Endothelial cell of umbilical vein (primary cell): ENCODE measurements around the gene ENKD1. TPM values are rescaled to one million over a fixed set of nuclear protein-coding genes. Genes with fewer than 3 reads are reported as not detected.

Experiments used
- BruUV-seq: library from RNA; stranded (reverse); fragments of 400-500 nt; replicated peaks from 2 replicates; lab custom pipeline; 2021; lab: Mats Ljungman, UMichigan
- CTCF ChIA-PET: fragments of 300-600, 350-600 bp; sonication (Branson Sonifier 250); formaldehyde crosslinking; loops from one replicate; lab custom pipeline; 2021; ENCODE audit warnings: antibody characterized with exemption, inconsistent platforms; lab: Charles Lee
- POLR2A ChIA-PET: fragments of 300-600, 350-600 bp; sonication (Branson Sonifier 250); formaldehyde crosslinking; loops from one replicate; lab custom pipeline; 2021; ENCODE audit warnings: antibody characterized with exemption, inconsistent platforms; lab: Charles Lee
- DNase-seq: peaks from one replicate; pipeline ENCODE4 v3.0.0-alpha.2; 2011; ENCODE audit warnings: low read depth, low spot score
- FAIRE-seq: peaks from 2 replicates; lab custom pipeline; 2011; peaks lifted over from hg19 to GRCh38; lab: Jason Lieb, UNC
- H2AFZ ChIP-seq: 2 replicates; pipeline ENCODE4 v1.6.0; 2012; ENCODE audit warnings: low read depth, low read length, control low read depth, inconsistent platforms
- H3K27ac ChIP-seq: 2 replicates; pipeline ENCODE4 v1.5.1; 2011; ENCODE audit warnings: low read depth, mild to moderate bottlenecking, control low read depth, low read length, moderate library complexity; ENCODE audit not compliant: insufficient read depth
- H3K27me3 ChIP-seq, 2 experiments: 2 replicates each; pipeline versions ENCODE4 v1.6.0 to v1.6.1; 2011; ENCODE audit warnings: low read length in 2 of 2, mixed read lengths in 1 of 2; ENCODE audit not compliant: control insufficient read depth in 2 of 2, insufficient read depth in 2 of 2
- H3K36me3 ChIP-seq, 2 experiments: 2 replicates in 1 of 2; 3 replicates in 1 of 2; pipeline ENCODE4 v1.5.1; 2011; ENCODE audit warnings: low read length in 2 of 2, mild to moderate bottlenecking in 1 of 2, moderate library complexity in 1 of 2; ENCODE audit not compliant: control insufficient read depth in 2 of 2, insufficient read depth in 2 of 2; ENCODE audit errors: extremely low read depth in 1 of 2
- H3K4me1 ChIP-seq: 3 replicates; pipeline ENCODE4 v1.5.1; 2011; ENCODE audit warnings: mild to moderate bottlenecking, low read length; ENCODE audit not compliant: control insufficient read depth, insufficient read depth; ENCODE audit errors: extremely low read depth
- H3K4me2 ChIP-seq: 2 replicates; pipeline ENCODE4 v1.6.1; 2011; ENCODE audit warnings: low read length, control low read depth, mixed read lengths; ENCODE audit not compliant: insufficient read depth
- H3K4me3 ChIP-seq, 3 experiments: fragments of 200-600 bp in 1 of 3; sonication (generic), shearing (Covaris generic) in 1 of 3; replicated peaks in 1 of 3; 2 replicates each; pipeline ENCODE4 v1.5.1; 2011 to 2016; ENCODE audit warnings: control low read depth in 3 of 3, low read length in 3 of 3, mild to moderate bottlenecking in 2 of 3, inconsistent platforms in 1 of 3, low read depth in 1 of 3, moderate library complexity in 1 of 3; ENCODE audit not compliant: insufficient read depth in 1 of 3
- H3K79me2 ChIP-seq: 2 replicates; pipeline ENCODE4 v1.6.0; 2012; ENCODE audit warnings: low read length, inconsistent platforms; ENCODE audit not compliant: control insufficient read depth, insufficient read depth
- H3K9ac ChIP-seq: replicated peaks from 2 replicates; pipeline ENCODE3; 2011; ENCODE audit warnings: low read length, control low read depth; ENCODE audit not compliant: insufficient read depth; ENCODE audit errors: extremely low read depth
- H3K9me1 ChIP-seq: replicated peaks from 3 replicates; pipeline ENCODE4 v1.6.0; 2011; ENCODE audit warnings: mild to moderate bottlenecking, low read length; ENCODE audit not compliant: control insufficient read depth, insufficient read depth; ENCODE audit errors: extremely low read depth
- H3K9me3 ChIP-seq: replicated peaks from 2 replicates; pipeline ENCODE4 v1.5.1; 2012; ENCODE audit warnings: low read length, inconsistent platforms; ENCODE audit not compliant: control insufficient read depth, insufficient read depth
- H4K20me1 ChIP-seq: replicated peaks from 2 replicates; pipeline ENCODE3; 2011; ENCODE audit warnings: mild to moderate bottlenecking, low read length; ENCODE audit not compliant: control insufficient read depth, insufficient read depth; ENCODE audit errors: extremely low read depth
- EZH2 ChIP-seq: IDR thresholded peaks from 2 replicates; pipeline ENCODE4 v1.6.1; 2012; ENCODE audit warnings: borderline replicate concordance, low read depth, mild to moderate bottlenecking, moderate library complexity, low read length, inconsistent platforms; ENCODE audit not compliant: severe bottlenecking
- FOS ChIP-seq: IDR thresholded peaks from 2 replicates; pipeline ENCODE4 v1.6.1; 2011; ENCODE audit warnings: mild to moderate bottlenecking, low read length, moderate library complexity, borderline replicate concordance; ENCODE audit not compliant: insufficient read depth
- GATA2 ChIP-seq: IDR thresholded peaks from 2 replicates; pipeline ENCODE4 v1.7.0; 2011; ENCODE audit warnings: low read depth, mild to moderate bottlenecking, moderate library complexity, mixed read lengths, low read length; ENCODE audit not compliant: insufficient read length, insufficient read depth
- JUN ChIP-seq: IDR thresholded peaks from 2 replicates; pipeline ENCODE4 v1.6.1; 2011; ENCODE audit warnings: borderline replicate concordance, low read depth; ENCODE audit not compliant: insufficient read length, insufficient read depth
- POLR2AphosphoS5 ChIP-seq: IDR thresholded peaks from 2 replicates; pipeline ENCODE4 v1.6.1; 2012; ENCODE audit warnings: low read depth, mild to moderate bottlenecking, control low read depth, low read length, moderate library complexity; ENCODE audit not compliant: insufficient read depth
- dilution Hi-C: fragments of 300-500 bp; cut with MboI; formaldehyde crosslinking; loops from one replicate; pipeline ENCODE4 v1.15.0; 2019; ENCODE audit warnings: low sequenced_read_pairs; ENCODE audit not compliant: extremely low pct_ligation_motif_present
- intact Hi-C: fragments of 100-400 bp; cut with micrococcal nuclease; formaldehyde crosslinking; loops from one replicate; pipeline ENCODE4 v1.10.0; 2022
- polyA plus RNA-seq, 4 experiments: library from polyadenylated mRNA; depleted of rRNA in 3 of 4; stranded (reverse) in 3 of 4; unstranded in 1 of 4; fragments of >200 nt; gene quantifications; 2 replicates each; pipeline versions ENCODE4 v1.2.1 to v1.2.3, GENCODE V29; 2011 to 2012; ENCODE audit warnings: missing spikeins in 1 of 4
- total RNA-seq: library from RNA; stranded (reverse); gene quantifications from 2 replicates; pipeline ENCODE4 v1.2.3, GENCODE V29; 2021
- TF ChIP-seq, protein P1 (sequence below), 2 donors: IDR thresholded peaks; 1 replicate in 1 of 2; 2 replicates in 1 of 2; pipeline ENCODE4 v1.5.1; 2011; ENCODE audit warnings: low read length in 2 of 2, mild to moderate bottlenecking in 2 of 2, moderate library complexity in 2 of 2, control low read depth in 1 of 2, inconsistent platforms in 1 of 2, low read depth in 1 of 2; ENCODE audit not compliant: insufficient read depth in 1 of 2; ENCODE audit errors: extremely low read depth in 1 of 2
- TF ChIP-seq, protein P2 (sequence below): IDR thresholded peaks from 2 replicates; pipeline ENCODE4 v1.6.1; 2011; ENCODE audit not compliant: insufficient read depth, insufficient read length

The ENKD1 gene
- total and polyA plus RNA-seq, 2 donors (not counting 3 experiments of a cell fraction or from before 2014, with no cell fraction given), result 16.7 to 17.3 TPM

DNA sequence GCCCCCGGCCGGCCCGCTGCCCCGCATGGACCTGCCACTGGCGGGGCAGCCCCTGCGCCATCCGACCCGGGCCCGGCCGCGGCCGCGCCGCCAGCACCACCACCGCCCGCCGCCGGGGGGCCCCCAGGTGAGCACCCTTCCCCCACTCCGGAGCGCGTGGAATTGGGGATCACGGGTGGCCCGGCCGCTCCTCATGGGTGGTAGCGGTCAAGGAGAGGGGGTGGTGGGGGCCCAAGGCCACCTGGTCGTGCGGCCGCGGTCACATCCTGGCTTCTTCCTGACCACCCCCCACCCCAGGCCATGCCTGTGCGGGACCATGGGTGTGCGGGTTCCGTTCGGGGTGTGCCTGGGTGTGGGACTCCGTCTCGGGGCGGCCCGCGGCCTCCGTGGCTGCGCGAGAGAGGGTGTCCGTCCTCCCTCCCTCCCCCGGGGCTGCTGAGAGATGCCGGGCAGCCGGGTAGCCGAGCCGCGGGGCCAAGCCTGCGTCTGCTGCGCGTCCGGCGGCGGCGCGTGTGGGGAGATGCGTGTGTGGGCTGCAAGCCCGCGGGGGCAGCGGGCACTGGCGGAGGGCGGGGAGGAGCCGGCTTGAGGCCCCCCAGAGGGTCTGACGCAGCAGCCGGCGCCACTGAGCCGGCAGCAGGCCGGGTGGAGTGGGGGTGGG, 13.3 kb downstream of the ENKD1 start:
- Histone ChIP-seq H3K9me1 (no peaks in the 10 kb centered on the region), H3K79me2 (no peaks in the 10 kb centered on the region), H3K27me3 (peaks cover 38 to 41% of the 10 kb centered on the region in 2 experiments), H3K27ac (no peak overlapping the region), H3K4me2 (peak overlapping the region; percentile 43), H4K20me1 (no peaks in the 10 kb centered on the region), H3K36me3 (no peaks in the 10 kb centered on the region), H2AFZ (no peak overlapping the region), H3K9me3 (no peaks in the 10 kb centered on the region), H3K9ac (no peak overlapping the region), H3K4me1 (peaks cover 5% of the 10 kb centered on the region), H3K4me3 (peak overlapping the region in 2 of 3 experiments; percentile 26 to 31)
- TF ChIP-seq, protein P1, sequence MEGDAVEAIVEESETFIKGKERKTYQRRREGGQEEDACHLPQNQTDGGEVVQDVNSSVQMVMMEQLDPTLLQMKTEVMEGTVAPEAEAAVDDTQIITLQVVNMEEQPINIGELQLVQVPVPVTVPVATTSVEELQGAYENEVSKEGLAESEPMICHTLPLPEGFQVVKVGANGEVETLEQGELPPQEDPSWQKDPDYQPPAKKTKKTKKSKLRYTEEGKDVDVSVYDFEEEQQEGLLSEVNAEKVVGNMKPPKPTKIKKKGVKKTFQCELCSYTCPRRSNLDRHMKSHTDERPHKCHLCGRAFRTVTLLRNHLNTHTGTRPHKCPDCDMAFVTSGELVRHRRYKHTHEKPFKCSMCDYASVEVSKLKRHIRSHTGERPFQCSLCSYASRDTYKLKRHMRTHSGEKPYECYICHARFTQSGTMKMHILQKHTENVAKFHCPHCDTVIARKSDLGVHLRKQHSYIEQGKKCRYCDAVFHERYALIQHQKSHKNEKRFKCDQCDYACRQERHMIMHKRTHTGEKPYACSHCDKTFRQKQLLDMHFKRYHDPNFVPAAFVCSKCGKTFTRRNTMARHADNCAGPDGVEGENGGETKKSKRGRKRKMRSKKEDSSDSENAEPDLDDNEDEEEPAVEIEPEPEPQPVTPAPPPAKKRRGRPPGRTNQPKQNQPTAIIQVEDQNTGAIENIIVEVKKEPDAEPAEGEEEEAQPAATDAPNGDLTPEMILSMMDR (IDR thresholded peaks at IDR 0.05; ENCODE audit: extremely low read depth in 1 of 2, insufficient read depth in 1 of 2, low read depth in 1 of 2, low read length in 2 of 2), result peak in 1 of 2 donors; percentile 14
- TF ChIP-seq JUN, result no peak
- no peak for TF ChIP-seq FOS
- no peak for TF ChIP-seq POLR2AphosphoS5
- peak; percentile 70 for TF ChIP-seq EZH2
- TF ChIP-seq, protein P2, sequence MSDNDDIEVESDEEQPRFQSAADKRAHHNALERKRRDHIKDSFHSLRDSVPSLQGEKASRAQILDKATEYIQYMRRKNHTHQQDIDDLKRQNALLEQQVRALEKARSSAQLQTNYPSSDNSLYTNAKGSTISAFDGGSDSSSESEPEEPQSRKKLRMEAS, result no peak
- TF ChIP-seq GATA2, result no peak
- dilution Hi-C loops (no loop called here), intact Hi-C loops (no loop called here)
- no TSS peak for BruUV-seq
- DNase-seq (no peak), FAIRE-seq (no peak)
- POLR2A ChIA-PET, result no interaction called here
- CTCF ChIA-PET, result interaction anchor here (1.6 kb wide), 1 partner anchor 132 kb away, joined by 6 read pairs; no protein-coding TSS in a partner anchor
